Activated naive CD4-positive, alpha-beta T cell (primary cell): ENCODE data around the gene ZNF622.

Experiments used
- DNase-seq, 4 experiments: peaks; one replicate each; lab custom pipeline; 2025; lab: John Stamatoyannopoulos, UW

ZNF622 gene

GRCh38 chr5:16465544-16466432 lies at the start of gene ZNF622:
Gene ZNF622 (minus strand): TSS chr5:16465800. CDS start chr5:16465665, 135 bp downstream.
- peak; percentile 52 to 79 (median 73) for DNase-seq

- DNase-seq = no peak
Measured at GRCh38 chr5:16510098-16510497, 44.5 kb upstream of the ZNF622 start.

GRCh38 chr5:16508730-16509531 lies 43.3 kb upstream of the ZNF622 start:
- no peak for DNase-seq

- DNase-seq = no peak
Measured at GRCh38 chr5:16507716-16508115, 42.1 kb upstream of the ZNF622 start.

GRCh38 chr5:16505904-16506303 lies 40.3 kb upstream of the ZNF622 start:
- no peak for DNase-seq

GRCh38 chr5:16505140-16505891 lies 39.7 kb upstream of the ZNF622 start:
- no peak for DNase-seq

- DNase-seq = no peak
Measured at GRCh38 chr5:16504571-16504970, 39.0 kb upstream of the ZNF622 start.

- no peak for DNase-seq
Measured at GRCh38 chr5:16502866-16503265, 37.3 kb upstream of the ZNF622 start.

GRCh38 chr5:16500024-16500423 lies 34.4 kb upstream of the ZNF622 start:
- DNase-seq = no peak

- DNase-seq = no peak
Measured at GRCh38 chr5:16497546-16497945, 31.9 kb upstream of the ZNF622 start.

- DNase-seq = no peak
Measured at GRCh38 chr5:16493261-16493660, 27.7 kb upstream of the ZNF622 start.

- no peak for DNase-seq
Measured at GRCh38 chr5:16492398-16493140, 27.0 kb upstream of the ZNF622 start.

- no peak for DNase-seq
Measured at GRCh38 chr5:16490911-16491310, 25.3 kb upstream of the ZNF622 start.

GRCh38 chr5:16489322-16489791 lies 23.8 kb upstream of the ZNF622 start:
- DNase-seq = no peak

- no peak for DNase-seq
Measured at GRCh38 chr5:16487456-16487855, 21.9 kb upstream of the ZNF622 start.

GRCh38 chr5:16486711-16487111 lies 21.1 kb upstream of the ZNF622 start:
- DNase-seq = no peak

- DNase-seq = no peak
Measured at GRCh38 chr5:16485656-16486055, 20.1 kb upstream of the ZNF622 start.

- no peak for DNase-seq
Measured at GRCh38 chr5:16484081-16484480, 18.5 kb upstream of the ZNF622 start.

GRCh38 chr5:16483361-16483760 lies 17.8 kb upstream of the ZNF622 start:
- DNase-seq = no peak

- no peak for DNase-seq
Measured at GRCh38 chr5:16482891-16483290, 17.3 kb upstream of the ZNF622 start.

- no peak for DNase-seq
Measured at GRCh38 chr5:16480821-16481538, 15.4 kb upstream of the ZNF622 start.
